Measurements from ENCODE around the gene ARL8B.

Gene ARL8B

GRCh38 chr3:5220667-5221431, 98.8 kb downstream of the ARL8B start:
- Histone ChIP-seq H3K4me3 (ENCODE audit: low read length) (no peak overlapping the region), H2AFZ (ENCODE audit: low read depth, low read length) (no peak overlapping the region), H3K4me1 (ENCODE audit: insufficient read depth, low read length) (peaks cover 1% of the 10 kb centered on the region), H3K36me3 (ENCODE audit: insufficient read depth, low read length) (peaks cover 16% of the 10 kb centered on the region), H3K27me3 (ENCODE audit: insufficient read depth, low read length) (no peaks in the 10 kb centered on the region), H3K9me3 (ENCODE audit: low read length) (no peaks in the 10 kb centered on the region)

GRCh38 chr3:5221701-5222100, 99.6 kb downstream of the ARL8B start:
- Histone ChIP-seq H3K27me3 (ENCODE audit: insufficient read depth, low read length) (no peaks in the 10 kb centered on the region), H3K4me1 (ENCODE audit: insufficient read depth, low read length) (peaks cover 1% of the 10 kb centered on the region), H3K9me3 (ENCODE audit: low read length) (no peaks in the 10 kb centered on the region), H3K36me3 (ENCODE audit: insufficient read depth, low read length) (peaks cover 12% of the 10 kb centered on the region), H3K4me3 (ENCODE audit: low read length) (no peak overlapping the region), H2AFZ (ENCODE audit: low read depth, low read length) (no peak overlapping the region)

GRCh38 chr3:5222283-5223005, 100.4 kb downstream of the ARL8B start:
- H3K4me1 ChIP-seq (ENCODE audit: insufficient read depth, low read length): peaks cover 1% of the 10 kb centered on the region
- peaks cover 5% of the 10 kb centered on the region for H3K36me3 ChIP-seq (ENCODE audit: insufficient read depth, low read length)

GRCh38 chr3:5226783-5227182, 104.7 kb downstream of the ARL8B start:
- H2AFZ ChIP-seq (ENCODE audit: low read depth, low read length): no peak overlapping the region
- no peaks in the 10 kb centered on the region for H3K9me3 ChIP-seq (ENCODE audit: low read length)
- H3K4me3 ChIP-seq (ENCODE audit: low read length): no peak overlapping the region

More at GRCh38 chr3:5222283-5223005, 100.4 kb downstream of the ARL8B start:
- no peaks in the 10 kb centered on the region for H3K27me3 ChIP-seq (ENCODE audit: insufficient read depth, low read length)
- no peaks in the 10 kb centered on the region for H3K9me3 ChIP-seq (ENCODE audit: low read length)
- H2AFZ ChIP-seq (ENCODE audit: low read depth, low read length): no peak overlapping the region
- H3K4me3 ChIP-seq (ENCODE audit: low read length): no peak overlapping the region

GRCh38 chr3:5227812-5228211, 105.7 kb downstream of the ARL8B start:
- no peaks in the 10 kb centered on the region for H3K4me1 ChIP-seq (ENCODE audit: insufficient read depth, low read length)
- no peaks in the 10 kb centered on the region for H3K9me3 ChIP-seq (ENCODE audit: low read length)
- no peaks in the 10 kb centered on the region for H3K27me3 ChIP-seq (ENCODE audit: insufficient read depth, low read length)
- no peak overlapping the region for H3K4me3 ChIP-seq (ENCODE audit: low read length)
- no peak overlapping the region for H2AFZ ChIP-seq (ENCODE audit: low read depth, low read length)
- H3K36me3 ChIP-seq (ENCODE audit: insufficient read depth, low read length): no peaks in the 10 kb centered on the region

More at GRCh38 chr3:5226783-5227182, 104.7 kb downstream of the ARL8B start:
- H3K36me3 ChIP-seq (ENCODE audit: insufficient read depth, low read length): no peaks in the 10 kb centered on the region
- no peaks in the 10 kb centered on the region for H3K4me1 ChIP-seq (ENCODE audit: insufficient read depth, low read length)
- no peaks in the 10 kb centered on the region for H3K27me3 ChIP-seq (ENCODE audit: insufficient read depth, low read length)

- Histone ChIP-seq H3K4me3 (ENCODE audit: low read length) (no peak overlapping the region), H3K4me1 (ENCODE audit: insufficient read depth, low read length) (no peaks in the 10 kb centered on the region), H3K9me3 (ENCODE audit: low read length) (no peaks in the 10 kb centered on the region), H2AFZ (ENCODE audit: low read depth, low read length) (no peak overlapping the region), H3K27me3 (ENCODE audit: insufficient read depth, low read length) (no peaks in the 10 kb centered on the region), H3K36me3 (ENCODE audit: insufficient read depth, low read length) (no peaks in the 10 kb centered on the region)
Measured at GRCh38 chr3:5229414-5229813, 107.3 kb downstream of the ARL8B start.

Data from neuron (in vitro differentiated cells).